GM15510 (cell line): ENCODE measurements around the gene SLC25A47.

Source experiments
- POLR2A ChIP-seq: IDR thresholded peaks from 3 replicates; pipeline ENCODE4 v1.6.1; 2011; ENCODE audit warnings: borderline replicate concordance; ENCODE audit not compliant: insufficient read length; ENCODE audit errors: extremely low read depth

SLC25A47 gene

DNA sequence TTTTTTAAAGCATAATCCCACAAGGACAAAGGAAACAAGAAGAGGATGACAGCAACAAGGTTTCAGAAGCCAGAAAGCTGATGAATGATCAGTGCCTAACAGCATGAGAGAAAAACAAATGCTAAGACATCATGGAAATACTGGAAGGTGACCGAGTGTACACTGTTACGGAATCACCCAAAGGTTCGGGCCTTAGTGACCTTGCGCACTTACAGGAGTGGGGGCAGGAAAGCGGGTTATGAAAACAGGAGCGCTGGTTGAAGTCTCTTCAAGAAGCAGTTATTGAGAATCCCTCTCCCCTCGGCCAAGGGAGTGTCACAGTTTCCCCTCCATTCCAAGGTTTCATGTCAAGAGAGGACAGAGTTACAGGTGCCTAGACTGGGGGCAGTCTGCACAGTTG is 42.6 kb downstream of the SLC25A47 start:
- TF ChIP-seq POLR2A: no peak

DNA sequence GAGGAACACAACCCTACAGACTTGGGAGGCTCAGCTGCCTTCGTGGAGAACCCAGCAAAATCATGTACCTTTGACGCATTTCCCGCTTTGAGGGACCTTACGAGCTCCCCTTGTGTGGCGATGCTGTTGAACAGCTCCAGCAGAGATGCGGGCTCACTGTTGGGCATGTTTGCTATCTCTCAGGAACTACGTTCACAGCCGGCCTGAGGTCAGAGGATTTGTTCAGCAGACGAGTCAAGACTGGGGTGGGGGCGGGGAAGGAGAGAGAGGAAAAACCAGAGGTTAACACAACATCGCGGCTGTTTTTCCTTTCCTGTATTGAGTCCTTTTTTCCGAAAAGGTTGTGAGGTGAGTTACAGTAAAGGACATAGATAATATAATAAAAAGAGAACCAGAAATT is 45.9 kb downstream of the SLC25A47 start:
- TF ChIP-seq POLR2A: no peak

GRCh38 chr14:100370003-100370402 is 46.9 kb downstream of the SLC25A47 start:
- no peak for TF ChIP-seq POLR2A

- no peak for TF ChIP-seq POLR2A
Observed at GRCh38 chr14:100371773-100372172, 48.6 kb downstream of the SLC25A47 start.

- TF ChIP-seq POLR2A: no peak
Observed at GRCh38 chr14:100372357-100373048, 49.4 kb downstream of the SLC25A47 start.

DNA sequence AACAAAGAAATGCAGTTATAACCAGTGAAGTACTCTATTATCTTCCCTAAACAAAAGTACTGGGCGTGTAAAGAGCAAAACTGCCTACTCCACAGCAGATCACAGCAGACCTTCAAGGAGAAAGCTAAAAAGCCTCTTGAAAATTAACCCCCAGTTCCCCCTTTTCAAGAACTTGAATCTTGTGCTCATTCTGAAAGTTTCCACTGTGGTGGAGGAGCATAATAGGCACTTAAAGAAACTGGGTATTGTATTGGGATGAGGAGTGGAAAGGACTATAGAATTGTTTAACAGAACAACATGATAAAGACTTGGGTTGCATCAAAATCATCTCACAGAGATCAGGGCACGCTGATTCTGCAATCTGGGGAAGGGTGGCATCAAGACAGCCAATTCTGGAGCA is 51.1 kb downstream of the SLC25A47 start:
- no peak for TF ChIP-seq POLR2A

GRCh38 chr14:100374876-100375265 is 51.7 kb downstream of the SLC25A47 start:
- no peak for TF ChIP-seq POLR2A

- peak; percentile 50 for TF ChIP-seq POLR2A
Observed at GRCh38 chr14:100375266-100375962, 52.3 kb downstream of the SLC25A47 start.

DNA sequence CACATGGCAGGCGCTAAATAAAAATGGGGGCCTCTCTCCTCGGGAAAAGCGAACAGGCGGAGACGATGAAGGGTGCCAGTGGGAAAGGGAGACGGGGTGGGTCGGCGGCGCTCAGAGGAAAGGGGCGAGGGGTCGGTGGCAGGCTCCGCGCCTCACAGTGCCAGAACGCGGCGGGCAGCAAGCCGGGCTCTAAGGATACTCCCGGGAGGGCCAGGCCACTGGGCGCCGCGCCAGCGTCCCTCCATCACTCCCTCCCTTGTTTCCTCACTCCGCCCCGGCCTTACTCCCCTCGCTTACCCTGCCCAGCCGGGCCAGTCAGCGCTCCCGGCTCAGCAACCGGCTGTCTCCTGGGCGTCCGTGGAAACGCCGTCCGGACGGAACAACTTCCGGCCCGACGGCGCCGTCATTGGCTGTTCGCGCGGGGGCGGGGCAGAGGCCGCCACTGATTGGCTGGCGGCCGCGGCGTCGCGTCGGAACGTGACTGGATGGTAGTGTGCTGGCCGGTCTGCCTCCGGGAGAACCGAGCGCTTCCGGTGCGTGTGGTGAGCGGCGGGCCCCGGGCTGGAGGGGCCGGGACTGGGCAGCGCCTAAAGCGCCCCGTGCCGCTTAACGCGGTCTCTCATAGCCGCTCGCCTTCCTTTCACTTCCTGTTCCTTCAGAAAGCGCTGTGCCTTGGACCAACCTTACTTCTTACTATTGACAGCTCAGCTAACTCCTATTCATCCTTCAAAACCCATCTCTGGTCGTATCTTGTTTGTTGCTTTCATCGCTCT is 53.0 kb downstream of the SLC25A47 start, which contains the start of gene WDR25:
WDR25 (plus strand) TSS at position 523 of the 773 bp plus-strand sequence.
- TF ChIP-seq POLR2A: peak; percentile 82

- no peak for TF ChIP-seq POLR2A
Observed at GRCh38 chr14:100376751-100377171, 53.6 kb downstream of the SLC25A47 start.
